Spleen (tissue), 7 donors: Measurements from ENCODE around the gene DYNLRB1.

Source experiments
- POLR2A ChIP-seq, 3 donors: fragments of 450-650 bp; IDR thresholded peaks; one replicate each; pipeline ENCODE4 v1.5.1; 2017; ENCODE audit warnings: antibody characterized with exemption in 3 of 3, mild to moderate bottlenecking in 1 of 3
- POLR2AphosphoS5 ChIP-seq, 3 donors: sonication (generic); formaldehyde crosslinking; IDR thresholded peaks; one replicate each; pipeline ENCODE4 v1.5.1; 2017; ENCODE audit warnings: antibody characterized with exemption in 3 of 3
- TF ChIP-seq, protein P1 (sequence below), 11 experiments: fragments of 200-600 bp in 7 of 11; fragments of 450-650 bp in 4 of 11; sonication (generic) in 4 of 11; IDR thresholded peaks in 8 of 11; conservative IDR thresholded peaks in 3 of 11; 1 replicate in 7 of 11; 2 replicates in 4 of 11; pipeline versions ENCODE4 v1.4.0 to v1.8.0; 2016 to 2021; ENCODE audit warnings: antibody characterized with exemption in 11 of 11, inconsistent platforms in 4 of 11, mild to moderate bottlenecking in 1 of 11
- donor health status: DM: no; HTN: no; CAD: no; lungs with moderate emphysema.
- donor health status: DM: no; HTN: no; CAD: no.
- donor health status: DM: no; HTN: no; CAD: no.

DNA sequence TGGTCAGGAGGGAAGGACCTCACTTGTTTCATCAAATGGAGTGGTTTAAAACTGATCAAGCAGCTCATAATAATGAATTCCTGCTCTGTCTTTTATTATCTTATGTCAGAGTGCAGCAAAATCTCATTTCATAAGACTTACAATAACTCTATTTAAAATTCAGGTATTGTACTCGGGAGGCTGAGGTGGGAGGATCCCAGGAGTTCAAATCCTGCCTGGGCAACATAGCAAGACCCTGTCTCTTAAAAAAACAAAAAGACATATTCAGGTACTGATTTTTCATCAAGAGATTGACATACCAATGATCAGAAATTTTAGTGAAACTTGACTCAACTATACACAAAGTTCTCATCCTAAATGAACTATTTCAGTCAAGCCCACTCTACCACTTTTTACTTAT lies 5.6 kb upstream of the DYNLRB1 start:
- TF ChIP-seq, protein P1, sequence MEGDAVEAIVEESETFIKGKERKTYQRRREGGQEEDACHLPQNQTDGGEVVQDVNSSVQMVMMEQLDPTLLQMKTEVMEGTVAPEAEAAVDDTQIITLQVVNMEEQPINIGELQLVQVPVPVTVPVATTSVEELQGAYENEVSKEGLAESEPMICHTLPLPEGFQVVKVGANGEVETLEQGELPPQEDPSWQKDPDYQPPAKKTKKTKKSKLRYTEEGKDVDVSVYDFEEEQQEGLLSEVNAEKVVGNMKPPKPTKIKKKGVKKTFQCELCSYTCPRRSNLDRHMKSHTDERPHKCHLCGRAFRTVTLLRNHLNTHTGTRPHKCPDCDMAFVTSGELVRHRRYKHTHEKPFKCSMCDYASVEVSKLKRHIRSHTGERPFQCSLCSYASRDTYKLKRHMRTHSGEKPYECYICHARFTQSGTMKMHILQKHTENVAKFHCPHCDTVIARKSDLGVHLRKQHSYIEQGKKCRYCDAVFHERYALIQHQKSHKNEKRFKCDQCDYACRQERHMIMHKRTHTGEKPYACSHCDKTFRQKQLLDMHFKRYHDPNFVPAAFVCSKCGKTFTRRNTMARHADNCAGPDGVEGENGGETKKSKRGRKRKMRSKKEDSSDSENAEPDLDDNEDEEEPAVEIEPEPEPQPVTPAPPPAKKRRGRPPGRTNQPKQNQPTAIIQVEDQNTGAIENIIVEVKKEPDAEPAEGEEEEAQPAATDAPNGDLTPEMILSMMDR (IDR thresholded peaks at IDR 0.05 in 8 of 11, conservative IDR thresholded peaks at IDR 0.05 in 3 of 11), result no peak
- TF ChIP-seq POLR2A (IDR thresholded peaks at IDR 0.05) (no peak), POLR2AphosphoS5 (IDR thresholded peaks at IDR 0.05) (no peak)
